Superior temporal gyrus (tissue), 1 donor: Measurements from ENCODE around the gene GRAMD1A.
"Not testable (repeated sequence)": the region's sequence is repeated elsewhere in the genome, so short reads cannot be mapped to it uniquely, and the experiment has no call there.

Source experiments
- DNase-seq: peaks from one replicate; pipeline ENCODE4 v3.0.0-alpha.2; 2016; ENCODE audit errors: extremely low spot score

The GRAMD1A gene

GRCh38 chr19:35002037-35002535 lies 2.0 kb downstream of the GRAMD1A start:
- DNase-seq, result no peak

GRCh38 chr19:35004517-35005255 lies 4.6 kb downstream of the GRAMD1A start:
- no peak for DNase-seq

- DNase-seq, result no peak
These were observed 5.3 kb downstream of the GRAMD1A start for GRCh38 chr19:35005256-35005977.

GRCh38 chr19:35006007-35006341 lies 5.9 kb downstream of the GRAMD1A start:
- DNase-seq, result not testable (repeated sequence)

GRCh38 chr19:35006342-35006998 lies 6.3 kb downstream of the GRAMD1A start:
- DNase-seq, result no peak

- no peak for DNase-seq
These were observed 6.9 kb downstream of the GRAMD1A start for GRCh38 chr19:35006999-35007365.

GRCh38 chr19:35007427-35007826 lies 7.3 kb downstream of the GRAMD1A start:
- DNase-seq, result not testable (repeated sequence)

- no peak for DNase-seq
These were observed 8.8 kb downstream of the GRAMD1A start for GRCh38 chr19:35008891-35009341.

- DNase-seq, result no peak
These were observed 9.6 kb downstream of the GRAMD1A start for GRCh38 chr19:35009424-35010415.

- no peak for DNase-seq
These were observed 11.1 kb downstream of the GRAMD1A start for GRCh38 chr19:35011091-35011689.

GRCh38 chr19:35011737-35012682 lies 11.9 kb downstream of the GRAMD1A start:
- no peak for DNase-seq

GRCh38 chr19:35013041-35013819 lies 13.1 kb downstream of the GRAMD1A start:
- DNase-seq, result no peak

- DNase-seq, result no peak
These were observed 14.0 kb downstream of the GRAMD1A start for GRCh38 chr19:35013820-35014754.

GRCh38 chr19:35014774-35015173 lies 14.7 kb downstream of the GRAMD1A start:
- DNase-seq, result not testable (repeated sequence)

- no peak for DNase-seq
These were observed 15.3 kb downstream of the GRAMD1A start for GRCh38 chr19:35015270-35015953.

- DNase-seq, result no peak
These were observed 15.8 kb downstream of the GRAMD1A start for GRCh38 chr19:35015954-35016351.

GRCh38 chr19:35017507-35017906 lies 17.4 kb downstream of the GRAMD1A start:
- no peak for DNase-seq
